Activated CD8-positive, alpha-beta memory T cell treated with anti-CD3 and anti-CD28 coated beads for 1 hour (primary cell): Measurements from ENCODE around the gene UBXN11.

Experiments used
- DNase-seq, 2 donors: peaks; one replicate each; pipeline ENCODE4 v3.0.0-alpha.2; 2020; ENCODE audit warnings: low read depth in 1 of 2; ENCODE audit errors: extremely low read depth in 1 of 2

UBXN11 gene

GRCh38 chr1:26276432-26276838, 30.0 kb downstream of the UBXN11 start:
- DNase-seq, result no peak

- DNase-seq, result peak in 1 of 2 donors; percentile 61
Observed at GRCh38 chr1:26275580-26276431, 30.6 kb downstream of the UBXN11 start.

- no peak for DNase-seq
Observed at GRCh38 chr1:26274801-26275425, 31.5 kb downstream of the UBXN11 start.

- DNase-seq, result no peak
Observed at GRCh38 chr1:26269198-26269550, 37.3 kb downstream of the UBXN11 start.

GRCh38 chr1:26268290-26269197, 37.9 kb downstream of the UBXN11 start:
- DNase-seq, result no peak

GRCh38 chr1:26265405-26265804, 41.0 kb downstream of the UBXN11 start:
- DNase-seq, result no peak

GRCh38 chr1:26263212-26263611, 43.2 kb downstream of the UBXN11 start:
- DNase-seq, result no peak

- no peak for DNase-seq
Observed at GRCh38 chr1:26259578-26259977, 46.9 kb downstream of the UBXN11 start.

- DNase-seq, result no peak
Observed at GRCh38 chr1:26259005-26259404, 47.4 kb downstream of the UBXN11 start.

GRCh38 chr1:26257222-26257621, 49.2 kb downstream of the UBXN11 start:
- no peak for DNase-seq

- no peak for DNase-seq
Observed at GRCh38 chr1:26254404-26254803, 52.0 kb downstream of the UBXN11 start.

GRCh38 chr1:26252718-26253117, 53.7 kb downstream of the UBXN11 start:
- DNase-seq, result no peak

- no peak for DNase-seq
Observed at GRCh38 chr1:26239936-26240335, 66.5 kb downstream of the UBXN11 start.

- no peak for DNase-seq
Observed at GRCh38 chr1:26237230-26237966, 69.0 kb downstream of the UBXN11 start.

GRCh38 chr1:26234644-26235370, 71.6 kb downstream of the UBXN11 start:
- no peak for DNase-seq

- DNase-seq, result peak; percentile 97 to 99
Observed at GRCh38 chr1:26233903-26234643, 72.4 kb downstream of the UBXN11 start, which contains the start of gene CEP85. Gene CEP85, plus strand, starts transcription at chr1:26234200. Its CDS starts 5,584 bp downstream, at chr1:26239784.
